GM21529 (cell line): ENCODE data around the gene GATA6.
"Not testable (repeated sequence)": the region's sequence is repeated elsewhere in the genome, so short reads cannot be mapped to it uniquely, and the experiment has no call there.

Source experiments
- ATAC-seq: cut with Tn5 transposase; IDR thresholded peaks from one replicate; pipeline ENCODE4 v1.9.1; 2021; ENCODE audit not compliant: unreplicated experiment

The GATA6 gene

DNA sequence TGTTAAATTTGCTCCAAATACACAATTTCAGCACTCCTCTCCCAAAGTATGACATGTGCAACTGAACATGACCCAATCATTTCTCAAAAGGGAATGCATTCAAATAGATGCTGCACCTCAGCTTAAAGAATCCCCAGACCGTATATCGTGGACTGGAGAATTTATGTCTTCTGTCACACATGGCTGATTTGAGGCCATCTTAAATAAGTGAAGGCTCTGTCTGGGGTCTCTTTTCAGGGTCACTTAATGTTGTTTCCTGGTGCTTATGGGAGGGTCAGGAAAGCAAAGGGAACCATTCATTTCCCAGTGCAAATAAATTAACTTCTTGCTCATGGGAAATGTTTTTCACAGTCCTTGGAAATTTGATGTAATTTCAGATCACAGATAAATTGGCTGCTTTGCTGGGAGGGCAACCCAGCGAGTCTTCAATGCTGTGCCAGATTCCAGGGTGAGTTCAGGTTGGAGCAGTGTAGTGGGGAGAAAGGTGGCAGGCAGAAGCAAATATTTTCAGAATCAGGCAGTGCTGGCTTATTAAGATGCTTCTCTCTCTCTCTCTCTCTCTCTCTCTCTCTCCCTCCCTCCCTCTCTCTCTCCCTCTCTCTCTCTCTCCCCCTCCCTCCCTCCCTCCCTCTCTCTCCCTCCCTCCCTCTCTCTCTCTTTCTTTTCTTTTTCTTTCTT is 34.3 kb downstream of the GATA6 start:
- ATAC-seq, result no peak

DNA sequence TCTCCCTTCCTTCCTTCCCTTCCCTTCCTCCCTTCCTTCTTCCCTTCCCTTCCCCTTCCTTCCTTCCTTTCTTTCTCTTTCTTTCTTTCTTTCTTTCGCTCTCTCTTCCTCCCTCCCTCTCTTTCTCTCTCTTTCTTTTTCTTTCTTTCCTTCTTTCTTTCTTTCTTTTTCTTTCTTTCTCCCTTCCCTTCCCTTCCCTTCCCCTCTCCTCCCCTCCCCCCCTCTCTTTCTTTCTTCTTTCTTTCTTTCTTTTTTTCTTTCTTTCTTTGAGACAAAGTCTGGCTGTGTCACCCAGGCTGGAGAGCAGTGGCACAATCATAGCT is 34.8 kb downstream of the GATA6 start:
- no peak for ATAC-seq

DNA sequence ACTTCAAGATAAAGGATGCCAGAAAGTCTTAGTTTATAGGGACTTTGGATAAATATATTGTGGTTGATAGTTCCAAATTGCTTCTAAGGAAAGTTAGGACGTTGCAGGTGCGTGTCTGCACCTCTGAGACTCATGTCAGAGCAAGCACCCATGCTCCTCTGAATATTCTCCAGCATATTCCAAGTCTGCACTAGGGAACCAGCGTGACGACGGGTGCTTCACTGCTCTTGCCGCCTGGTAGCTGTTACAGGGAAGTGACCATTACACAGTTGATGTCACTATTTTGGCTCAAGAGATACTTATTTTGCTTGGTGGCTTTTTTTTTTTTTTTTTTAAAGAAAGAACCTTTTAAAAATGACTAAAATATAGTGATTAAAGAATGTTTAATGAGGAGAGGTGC is 35.6 kb downstream of the GATA6 start:
- no peak for ATAC-seq

DNA sequence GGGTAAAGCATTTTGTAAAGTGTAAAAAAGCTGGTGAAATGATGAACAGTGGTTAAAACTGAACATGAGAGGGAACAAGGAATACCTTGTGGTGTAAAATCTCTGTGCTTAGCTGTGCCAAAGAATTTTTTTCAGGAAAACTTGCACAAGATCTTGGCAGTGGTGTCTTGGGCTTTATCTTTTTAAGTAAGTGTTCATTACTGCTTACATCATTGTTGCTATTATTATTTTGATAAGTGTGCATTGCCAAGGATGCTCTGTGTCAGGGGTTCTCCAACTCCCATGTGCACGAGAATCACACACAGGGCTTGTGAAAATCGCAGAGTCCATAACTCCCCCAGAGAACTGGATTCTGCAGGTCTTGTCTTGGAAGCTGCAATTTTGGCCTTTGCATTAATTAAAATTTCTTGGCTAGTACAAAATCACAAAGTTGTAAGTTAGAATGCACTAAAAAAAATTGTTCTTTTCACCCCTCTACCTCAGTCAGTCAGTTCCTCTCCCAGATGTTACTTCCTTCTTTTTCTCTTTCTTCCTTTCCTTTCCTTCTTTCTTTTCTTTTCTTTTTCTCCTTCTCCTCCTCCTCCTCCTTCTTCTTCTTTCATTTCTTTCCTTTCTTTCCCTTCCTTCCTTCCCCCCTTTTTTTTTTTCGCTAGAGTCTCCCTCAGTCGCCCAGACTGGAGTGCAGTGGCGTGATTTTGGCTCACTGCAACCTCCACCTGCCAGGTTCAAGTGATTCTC is 37.8 kb downstream of the GATA6 start:
- ATAC-seq, result no peak

DNA sequence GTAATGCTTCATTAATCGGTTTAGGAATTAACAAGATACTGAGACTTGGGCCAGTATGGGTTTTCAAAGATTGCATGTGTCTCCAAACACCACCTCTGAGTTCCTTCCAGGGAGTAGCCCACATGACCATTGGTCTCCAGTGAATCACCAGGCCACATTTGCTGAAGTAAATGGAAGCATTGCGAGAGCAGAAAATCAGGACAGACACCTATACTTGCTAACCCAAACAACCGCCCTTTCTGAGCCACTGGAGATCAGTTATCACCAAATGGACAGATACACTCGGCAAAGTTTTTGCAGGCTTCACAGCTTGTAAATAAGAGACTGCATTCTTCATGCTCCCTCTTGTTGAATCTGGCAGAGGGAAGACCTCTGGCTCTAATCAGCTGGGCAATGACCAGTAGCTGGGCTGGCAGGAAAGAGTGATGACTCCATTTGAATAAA is 40.9 kb downstream of the GATA6 start:
- no peak for ATAC-seq

DNA sequence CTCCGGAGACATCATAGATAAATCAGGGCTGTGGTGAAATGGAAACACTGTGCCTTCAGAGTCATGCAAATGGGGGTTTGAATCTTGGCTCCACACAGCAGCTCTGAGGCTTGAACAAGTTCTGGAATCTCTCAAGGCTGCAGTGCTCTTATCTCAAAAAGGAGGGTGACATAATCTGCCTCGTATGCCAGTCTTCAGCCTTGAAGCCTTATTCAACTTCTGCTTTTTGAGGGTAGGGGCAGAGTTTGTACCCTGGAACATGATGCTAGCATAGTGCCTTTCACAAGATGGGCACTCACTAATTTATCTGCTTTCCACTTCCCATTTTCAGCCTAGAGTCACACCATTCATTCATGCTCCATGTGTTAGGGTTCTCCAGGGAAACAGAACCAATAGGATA is 42.3 kb downstream of the GATA6 start:
- no peak for ATAC-seq

DNA sequence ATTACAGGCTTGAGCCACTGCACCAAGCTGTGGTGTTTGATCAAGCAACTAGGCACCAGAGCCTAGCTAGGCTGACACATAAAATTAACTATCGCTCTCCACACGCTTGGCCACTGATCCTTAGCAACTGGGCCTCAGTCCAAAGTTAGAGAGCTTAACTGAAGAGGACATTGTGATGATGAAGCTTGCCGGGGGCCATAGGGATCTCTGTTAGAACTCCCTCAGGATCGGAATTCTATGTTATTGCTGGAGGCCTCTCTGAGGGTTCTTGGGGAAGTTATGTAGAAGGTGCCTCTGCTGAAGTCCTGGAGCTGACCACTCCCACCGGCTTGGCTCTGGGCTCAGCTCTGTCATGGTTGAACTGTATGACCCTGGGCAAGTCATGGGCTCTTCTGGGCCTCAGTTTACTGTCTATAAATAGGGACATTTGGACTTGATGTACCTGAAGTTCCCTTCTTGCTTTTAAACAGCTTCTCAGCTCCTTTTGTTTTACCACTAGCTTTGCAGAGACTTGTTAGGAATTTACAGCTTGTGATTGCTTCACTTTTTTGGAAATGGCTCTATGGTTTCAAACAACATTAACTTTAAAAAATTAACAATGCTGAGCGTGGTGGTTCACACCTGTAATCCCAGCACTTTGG is 44.1 kb downstream of the GATA6 start:
- ATAC-seq, result no peak

DNA sequence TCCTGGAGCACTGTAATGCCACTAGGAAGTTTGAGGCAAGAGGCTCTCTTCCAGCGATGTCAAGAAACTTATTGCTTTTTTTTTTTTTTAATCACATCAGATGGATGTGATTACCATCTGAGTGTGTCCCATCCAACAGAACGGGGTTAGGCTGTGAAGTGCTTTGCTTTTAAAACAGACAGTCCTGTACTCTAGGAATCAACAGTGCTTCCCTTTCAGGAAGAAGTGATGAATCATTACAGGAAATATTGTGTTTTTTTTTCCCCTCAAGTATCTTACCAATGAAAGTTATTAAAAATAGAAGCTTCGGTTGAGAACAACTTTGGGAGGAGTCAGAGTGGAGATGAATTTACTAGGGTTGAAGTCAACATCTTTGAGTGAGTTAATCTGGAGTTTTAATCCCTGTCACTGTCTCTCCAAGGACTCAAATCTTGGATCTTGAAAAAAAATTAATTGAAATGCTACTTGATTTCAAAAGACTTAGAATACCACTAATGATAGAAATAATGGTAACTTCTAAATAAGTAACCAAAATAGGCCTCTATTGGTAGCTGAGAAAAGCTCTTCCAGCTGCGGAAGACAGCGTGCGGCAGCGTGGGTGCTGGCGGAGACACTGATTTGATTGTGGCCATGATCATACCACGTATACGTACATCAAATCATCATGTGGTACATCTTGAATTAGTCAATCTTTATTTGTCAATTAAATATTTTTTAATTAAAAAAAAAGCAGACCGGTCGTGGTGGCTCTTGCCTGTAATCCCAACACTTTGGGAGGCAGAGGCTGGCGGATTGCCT is 45.5 kb downstream of the GATA6 start:
- no peak for ATAC-seq

DNA sequence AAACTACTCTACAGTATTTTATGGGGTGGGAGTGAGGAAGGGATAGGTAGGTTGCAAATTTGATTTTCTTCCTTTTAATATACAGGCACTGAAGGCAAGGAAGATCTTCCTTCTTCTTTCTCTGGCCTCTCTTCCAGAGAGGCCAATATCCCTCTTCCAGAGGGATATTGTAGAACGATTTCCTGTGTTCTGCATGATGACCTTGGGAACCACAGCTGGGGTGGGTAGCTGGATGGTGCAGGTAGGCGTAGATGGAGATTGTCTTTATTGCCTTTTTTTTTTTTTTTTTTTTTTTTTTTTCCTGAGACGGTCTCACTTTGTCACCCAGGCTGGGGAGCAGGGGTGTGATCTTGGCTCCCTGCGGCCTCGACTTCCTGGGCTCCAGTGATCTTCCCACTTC is 49.4 kb downstream of the GATA6 start:
- ATAC-seq, result no peak

DNA sequence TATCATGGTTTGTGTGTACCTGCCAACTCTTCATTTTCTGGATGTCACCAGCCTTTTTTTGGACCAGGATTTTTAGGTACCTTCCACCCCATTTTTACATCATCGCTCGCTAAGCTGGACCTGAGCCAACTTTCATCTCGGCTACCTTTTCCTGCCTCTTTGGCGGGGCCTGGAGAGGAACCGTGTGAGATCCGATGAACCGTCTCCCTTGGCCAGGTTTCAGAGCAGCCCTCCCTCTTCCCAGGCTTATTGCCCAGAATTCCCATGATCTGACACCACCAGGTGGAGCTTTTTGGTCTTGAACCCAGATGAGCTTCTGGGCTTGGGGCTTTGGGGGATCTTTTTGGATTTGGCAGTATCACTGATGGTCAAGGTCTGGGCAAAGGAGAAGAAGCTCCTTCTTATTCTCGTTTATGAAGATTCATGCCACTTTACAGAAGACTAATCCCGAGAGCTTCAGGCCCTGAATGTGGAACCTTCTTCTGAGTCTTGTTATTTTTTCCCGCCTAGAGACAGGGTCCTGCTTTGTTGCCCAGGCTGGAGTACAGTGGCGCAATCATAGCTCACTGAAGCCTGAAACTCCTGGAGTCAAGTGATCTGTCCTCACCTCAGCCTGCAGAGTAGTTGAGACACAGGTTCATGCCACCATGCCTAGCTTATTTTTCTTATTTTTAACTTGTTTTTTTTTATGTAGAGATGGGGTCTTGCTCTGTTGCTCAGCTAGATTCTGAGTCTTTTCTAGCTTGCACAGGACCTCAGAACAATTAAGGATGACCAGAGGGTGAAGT is 50.4 kb downstream of the GATA6 start:
- ATAC-seq, result no peak

DNA sequence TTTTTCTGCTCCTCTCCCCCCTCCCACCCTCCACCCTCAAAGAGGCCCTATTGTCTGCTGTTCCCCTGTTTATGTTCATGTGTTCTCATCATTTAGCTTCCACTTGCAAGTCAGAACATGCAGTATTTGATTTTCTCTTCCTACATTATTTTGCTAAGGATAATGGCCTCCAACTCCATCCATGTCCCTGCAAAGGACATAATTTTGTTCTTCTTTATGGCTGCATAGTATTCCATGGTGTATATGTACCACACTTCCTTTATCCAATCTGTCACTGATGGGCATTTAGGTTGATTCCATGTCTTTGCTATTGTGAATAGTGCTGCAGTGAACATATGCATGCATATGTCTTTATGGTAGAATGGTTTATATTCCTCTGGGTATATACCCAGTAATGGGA is 51.2 kb downstream of the GATA6 start:
- not testable (repeated sequence) for ATAC-seq

DNA sequence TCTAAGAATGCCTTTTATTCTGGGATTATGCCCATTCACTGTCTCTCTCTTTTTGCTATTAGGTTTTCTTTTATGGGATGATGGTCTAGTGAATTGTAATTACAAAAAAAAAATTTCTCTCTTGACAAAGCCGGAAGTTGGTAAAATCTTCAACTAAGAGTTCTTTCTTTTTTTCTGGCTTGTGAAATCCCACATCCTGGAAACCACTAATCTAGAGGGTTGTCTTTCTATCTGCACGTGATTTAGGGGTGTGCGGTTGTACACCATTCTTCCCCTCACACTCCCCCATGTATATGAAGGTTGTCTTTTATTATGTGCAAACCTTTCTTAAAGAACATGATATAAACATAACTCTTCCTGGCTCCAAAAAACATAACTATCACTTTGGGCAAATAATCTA is 52.0 kb downstream of the GATA6 start:
- no peak for ATAC-seq

DNA sequence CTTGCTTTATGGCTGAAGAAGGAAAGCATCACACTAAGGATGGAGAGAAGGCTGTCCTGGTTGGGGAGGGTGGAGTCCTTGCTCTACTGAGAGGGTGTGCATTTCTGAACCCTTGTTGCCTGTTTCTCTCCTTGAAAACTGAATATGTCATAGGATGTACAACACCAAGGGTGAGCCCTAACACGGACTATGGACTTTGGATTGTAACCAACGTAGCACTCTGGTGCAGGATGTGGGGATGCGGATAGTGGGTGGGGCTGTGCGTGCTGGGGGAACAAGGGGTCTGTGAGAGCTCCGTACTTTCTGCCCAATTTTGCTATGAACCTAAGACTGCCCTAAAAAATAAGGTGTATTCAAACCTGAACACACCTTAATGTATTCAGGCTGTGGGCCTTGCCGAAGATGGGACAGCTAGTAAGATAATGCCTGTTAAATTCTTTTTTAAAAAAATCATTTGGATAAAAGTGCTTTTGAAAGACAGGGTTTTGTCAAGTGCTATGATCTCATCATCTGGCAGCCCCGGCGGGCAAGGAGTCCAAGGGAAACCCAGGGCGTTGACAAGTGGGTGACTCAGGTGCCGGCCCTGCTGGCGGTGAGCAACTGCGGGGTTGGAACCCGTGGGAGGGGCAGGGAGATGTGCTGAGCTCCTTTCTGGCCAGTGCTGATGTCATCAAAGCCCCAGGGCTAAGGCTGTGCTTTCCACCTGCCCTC is 54.0 kb downstream of the GATA6 start:
- no peak for ATAC-seq

DNA sequence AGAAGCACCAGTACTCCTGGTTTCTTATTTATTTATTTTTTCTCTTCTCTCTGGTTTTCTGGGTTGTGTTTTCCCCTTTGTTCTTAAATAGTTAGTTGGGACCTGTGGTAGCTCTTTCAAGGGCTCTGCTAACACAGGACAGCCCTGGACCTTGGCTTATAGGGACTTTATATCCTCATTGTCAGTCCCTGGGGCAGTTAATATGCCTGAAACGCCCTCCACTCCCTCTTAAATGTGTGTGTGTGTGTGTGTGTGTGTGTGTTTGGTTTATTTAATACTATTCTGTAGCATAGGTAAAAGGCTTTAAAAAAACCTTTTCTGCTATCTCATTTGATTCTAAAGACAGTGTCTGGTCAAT is 54.6 kb downstream of the GATA6 start:
- no peak for ATAC-seq

DNA sequence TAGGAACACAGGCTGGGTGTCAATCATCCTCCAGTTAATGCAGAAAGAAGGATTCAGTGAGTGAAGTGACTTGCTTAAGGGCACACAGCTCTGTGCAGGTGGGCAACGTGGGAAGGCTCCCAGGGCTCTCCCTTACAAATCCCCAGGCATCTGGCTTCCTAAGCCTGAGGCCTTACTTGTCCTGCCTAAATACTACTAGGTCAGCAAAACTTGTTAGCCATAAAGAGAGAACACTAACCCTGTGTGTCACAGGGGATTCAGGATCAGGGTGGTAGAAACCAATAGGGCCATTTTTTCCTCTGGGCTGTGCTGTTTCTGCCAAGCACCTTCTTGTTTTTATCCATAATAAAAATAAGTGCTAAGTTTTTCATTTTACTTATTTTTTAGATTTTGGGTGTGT is 55.0 kb downstream of the GATA6 start:
- ATAC-seq, result no peak

DNA sequence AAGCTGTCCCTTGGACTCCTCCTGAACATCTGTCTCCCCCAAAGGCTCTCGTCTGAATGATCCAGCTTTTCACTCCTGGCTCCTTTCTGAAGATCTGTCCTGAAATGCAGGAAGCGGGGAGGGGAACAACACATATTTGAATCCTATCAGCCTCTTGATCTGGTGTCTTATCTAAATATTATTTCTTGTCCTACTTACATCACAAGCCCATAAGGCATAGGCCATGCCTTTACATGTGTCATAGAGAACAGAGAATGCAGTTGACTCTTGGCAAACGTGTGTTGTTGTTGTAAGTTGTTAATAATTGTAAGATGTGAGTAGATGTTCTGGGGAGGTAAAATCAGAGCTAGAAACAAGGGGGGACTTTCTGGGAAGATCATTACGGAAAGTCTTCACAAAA is 57.4 kb downstream of the GATA6 start:
- ATAC-seq, result no peak

DNA sequence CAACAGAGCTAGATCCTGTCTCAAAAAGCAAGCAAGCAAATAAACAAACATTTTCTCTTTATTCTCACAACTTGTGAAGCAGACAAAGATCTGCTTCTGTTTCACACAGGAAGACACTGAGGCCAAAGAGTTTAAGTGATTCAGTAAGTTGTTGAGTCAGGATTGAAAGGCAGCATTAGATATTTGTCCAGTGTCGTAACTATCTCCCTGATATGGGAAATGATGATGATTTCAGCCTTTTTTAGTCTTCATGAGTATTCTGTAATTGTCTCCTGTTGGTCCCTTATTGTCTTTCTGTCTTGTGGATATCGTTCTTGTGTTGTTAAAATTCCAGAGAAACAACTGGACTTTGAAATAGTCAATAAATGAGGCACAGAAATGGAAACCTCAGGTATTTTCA is 59.6 kb downstream of the GATA6 start:
- no peak for ATAC-seq

DNA sequence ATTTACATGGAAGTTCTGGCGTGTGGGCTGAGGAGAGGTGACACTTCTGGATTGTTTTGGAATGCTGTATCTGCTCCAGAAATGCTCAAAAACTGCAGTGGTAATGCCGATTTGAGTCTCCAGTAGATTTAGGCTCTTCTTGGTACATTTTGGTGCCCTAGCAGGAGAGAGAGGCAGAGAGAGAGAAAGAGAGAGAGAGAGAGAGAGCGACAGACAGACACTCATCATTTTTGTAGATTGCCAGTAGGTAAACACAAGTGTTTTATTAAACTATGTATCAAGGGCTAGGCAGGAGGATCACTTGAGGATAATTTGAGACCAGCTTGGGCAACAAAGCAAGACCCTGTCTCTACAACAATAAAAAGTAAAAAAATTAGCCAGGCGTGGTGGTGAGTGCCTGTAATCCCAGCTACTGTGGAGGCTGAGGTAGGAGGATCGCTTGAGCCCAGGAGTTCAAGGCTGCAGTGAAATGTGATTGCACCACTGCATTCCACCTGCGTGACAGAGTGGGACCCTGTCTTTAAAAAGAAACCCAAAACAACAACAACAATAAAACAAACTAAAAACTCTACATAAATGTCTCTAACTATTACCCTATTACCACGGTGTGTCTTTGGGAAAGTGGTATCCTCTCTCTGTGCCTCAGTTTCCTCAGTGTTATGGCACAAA is 60.2 kb downstream of the GATA6 start:
- ATAC-seq, result no peak

DNA sequence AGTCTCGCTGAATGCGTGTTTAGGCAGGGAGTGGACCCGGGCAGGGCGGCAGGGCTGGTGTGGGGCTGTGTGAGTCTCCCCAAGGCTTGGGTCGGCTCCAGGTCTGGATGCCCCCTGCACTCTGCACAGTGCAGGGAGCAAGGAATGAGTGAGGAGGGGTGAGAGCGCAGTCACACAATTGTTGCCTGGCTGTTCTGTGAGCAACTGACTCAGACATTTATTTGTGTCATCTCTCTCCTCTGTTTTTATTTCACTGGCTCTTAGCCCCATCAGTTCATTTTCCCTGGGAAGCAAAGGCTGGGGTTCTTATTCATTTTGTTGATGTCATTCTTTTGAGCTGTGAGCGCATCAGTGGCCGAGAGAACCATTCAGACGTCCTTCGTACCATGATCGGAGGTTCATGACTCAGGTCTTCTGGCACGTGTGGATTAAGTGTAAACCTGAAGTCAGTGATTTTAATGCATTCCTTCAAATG is 61.1 kb downstream of the GATA6 start:
- no peak for ATAC-seq

DNA sequence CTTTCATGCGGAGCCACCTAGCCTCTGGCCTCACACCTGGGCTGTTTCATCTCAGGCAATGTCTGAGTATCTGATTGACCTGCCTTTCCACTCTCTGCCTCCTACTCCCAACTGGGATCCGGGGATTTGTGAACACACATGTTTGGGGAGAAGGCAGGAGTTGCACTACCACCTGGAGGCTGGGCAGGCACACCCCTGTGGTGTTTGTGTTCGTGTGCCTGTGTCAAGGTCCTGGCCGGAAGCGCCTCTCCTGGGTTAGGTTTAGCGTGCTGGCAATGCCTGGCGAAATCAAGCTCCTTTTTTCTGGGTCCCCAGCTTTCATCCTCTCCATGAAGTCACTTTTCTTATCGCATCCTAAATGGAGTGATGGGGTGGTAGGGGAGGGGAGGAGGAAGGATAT is 63.9 kb downstream of the GATA6 start:
- no peak for ATAC-seq
